GM21529 (cell line): ENCODE measurements around the gene NPHP4.

ENCODE experiments used
- ATAC-seq: cut with Tn5 transposase; IDR thresholded peaks from one replicate; pipeline ENCODE4 v1.9.1; 2021; ENCODE audit not compliant: unreplicated experiment

Gene NPHP4

GRCh38 chr1:5974631-5975030, 17.6 kb downstream of the NPHP4 start:
- ATAC-seq = no peak

- no peak for ATAC-seq
Observed at GRCh38 chr1:5973771-5974170, 18.5 kb downstream of the NPHP4 start.

DNA sequence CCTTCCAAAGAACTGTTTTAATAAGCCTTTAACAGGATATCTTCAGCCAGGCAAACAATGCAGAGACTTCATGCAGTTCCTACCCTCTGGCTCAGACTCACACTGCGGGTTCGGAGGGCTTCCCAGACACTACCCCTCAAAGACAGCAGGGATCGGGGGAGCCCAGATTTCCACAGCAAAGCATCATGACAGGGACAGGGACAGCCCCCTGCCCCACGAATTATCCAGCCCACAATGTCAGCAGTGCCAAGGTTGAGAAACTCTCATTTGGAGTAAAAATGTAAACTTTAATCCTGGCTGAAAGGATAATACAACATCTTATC, 20.1 kb downstream of the NPHP4 start:
- ATAC-seq = no peak

DNA sequence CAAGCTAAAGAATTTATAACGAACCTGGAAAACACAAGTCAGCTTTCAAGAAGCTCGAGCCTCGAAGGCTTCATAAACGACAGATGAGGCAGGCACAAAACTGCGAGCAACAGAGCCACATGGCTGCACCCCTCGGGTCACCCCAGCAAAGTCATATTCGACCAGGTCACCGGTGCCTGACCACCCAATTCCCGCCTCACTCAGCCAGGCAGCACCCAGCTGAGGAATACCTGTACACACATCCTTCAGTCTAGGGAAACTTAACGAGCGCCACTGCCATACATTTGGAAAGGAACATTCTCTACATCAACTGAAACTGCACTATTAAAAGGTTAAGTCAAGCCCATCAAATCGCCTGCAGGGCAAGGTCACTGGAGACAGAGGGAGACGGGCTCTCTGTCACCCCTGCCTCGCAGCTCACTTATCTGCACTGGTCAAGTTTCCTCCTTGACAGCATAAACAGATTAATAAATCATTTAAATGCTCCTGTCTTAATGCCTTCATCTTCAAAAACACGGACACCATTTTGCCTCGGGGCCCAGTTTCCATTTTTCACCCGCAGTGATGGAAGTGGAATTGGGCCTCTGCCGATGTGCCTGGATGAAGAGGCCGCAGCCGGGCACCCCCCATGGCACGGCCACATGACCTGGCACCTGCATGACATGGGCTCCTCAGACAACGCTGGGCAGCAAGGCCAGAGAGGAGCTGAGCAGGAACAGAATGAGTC, 20.6 kb downstream of the NPHP4 start:
- no peak for ATAC-seq

DNA sequence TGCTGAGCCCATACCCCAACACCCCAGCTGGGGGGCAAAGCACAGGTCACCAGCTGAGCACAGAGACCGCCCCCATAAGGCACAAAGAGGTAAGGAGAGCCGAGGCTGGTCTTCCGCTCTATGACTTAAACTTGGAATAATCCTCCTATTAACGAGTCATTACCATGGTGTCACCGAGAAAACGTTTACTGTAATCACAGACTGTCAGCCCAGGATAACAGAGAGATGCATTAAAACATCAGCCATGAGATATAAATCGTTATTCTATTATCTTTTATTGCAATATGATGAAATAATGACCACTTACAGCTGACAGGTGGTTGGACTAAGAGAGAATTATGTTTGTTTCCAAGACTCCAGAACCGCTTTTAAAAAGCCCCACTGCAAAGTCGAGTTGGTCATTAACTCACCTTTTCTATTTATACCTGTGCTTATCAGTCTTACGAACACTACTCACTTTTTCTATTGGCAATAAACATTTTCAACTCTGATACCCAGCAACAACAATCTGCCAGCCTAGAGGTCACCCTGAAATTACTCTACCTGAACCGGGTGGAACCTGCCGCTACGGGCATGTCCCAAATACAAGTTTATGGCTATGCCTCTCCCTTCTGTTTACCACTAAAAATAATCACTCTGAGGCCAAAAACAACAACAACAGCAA, 21.5 kb downstream of the NPHP4 start:
- no peak for ATAC-seq

DNA sequence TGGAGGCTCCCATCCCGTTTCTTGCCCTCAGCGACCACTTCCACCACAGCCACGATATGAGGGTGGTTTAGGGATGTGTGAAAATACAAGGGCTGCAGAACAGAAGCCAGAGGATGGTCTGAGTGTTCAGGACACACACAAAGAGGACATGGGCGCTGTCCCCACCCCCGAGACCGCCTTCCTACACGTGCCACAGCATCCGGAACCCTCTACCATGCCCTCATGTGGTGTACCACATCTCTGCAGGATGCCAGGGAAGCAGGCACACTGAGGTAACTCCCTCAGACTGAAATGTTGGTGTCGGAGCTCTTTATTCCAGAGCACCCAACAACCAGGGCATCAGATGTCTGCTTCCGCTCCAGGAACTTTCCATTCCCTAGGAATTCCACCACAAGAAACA, 23.1 kb downstream of the NPHP4 start:
- no peak for ATAC-seq

DNA sequence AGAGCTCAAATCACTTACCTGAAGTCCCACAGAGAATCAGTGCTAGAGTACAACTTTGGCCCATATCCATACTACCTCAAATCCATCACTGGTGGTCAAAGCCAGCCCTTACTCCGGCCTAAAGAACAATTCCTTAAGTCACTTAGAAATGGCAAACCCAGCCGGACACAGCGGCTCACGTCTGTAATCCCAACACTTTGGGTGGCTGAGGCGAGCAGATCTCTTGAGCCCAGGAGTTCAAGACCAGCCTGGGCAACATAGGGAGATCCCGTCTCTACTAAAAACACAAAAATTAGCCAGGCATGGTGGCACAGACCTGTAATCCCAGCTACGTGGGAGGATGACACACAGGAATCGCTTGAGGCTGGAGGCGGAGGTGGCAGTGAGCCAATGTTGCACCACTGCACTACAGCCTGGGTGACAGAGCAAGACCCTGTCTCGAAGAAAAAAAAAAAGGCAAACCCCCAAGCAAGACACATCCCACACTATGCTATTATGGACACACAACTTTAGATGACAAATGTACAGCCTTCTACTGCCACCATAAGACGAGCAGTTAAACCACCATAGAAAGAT, 24.0 kb downstream of the NPHP4 start:
- ATAC-seq = no peak

GRCh38 chr1:5967351-5968160, 24.7 kb downstream of the NPHP4 start:
- no peak for ATAC-seq

- no peak for ATAC-seq
Observed at GRCh38 chr1:5966543-5967205, 25.6 kb downstream of the NPHP4 start.

GRCh38 chr1:5965586-5966131, 26.6 kb downstream of the NPHP4 start:
- no peak for ATAC-seq

GRCh38 chr1:5962265-5963105, 29.7 kb downstream of the NPHP4 start:
- ATAC-seq = no peak

- no peak for ATAC-seq
Observed at GRCh38 chr1:5961601-5962000, 30.6 kb downstream of the NPHP4 start.

- no peak for ATAC-seq
Observed at GRCh38 chr1:5960336-5960735, 31.9 kb downstream of the NPHP4 start.

- ATAC-seq = no peak
Observed at GRCh38 chr1:5959667-5960230, 32.5 kb downstream of the NPHP4 start.

DNA sequence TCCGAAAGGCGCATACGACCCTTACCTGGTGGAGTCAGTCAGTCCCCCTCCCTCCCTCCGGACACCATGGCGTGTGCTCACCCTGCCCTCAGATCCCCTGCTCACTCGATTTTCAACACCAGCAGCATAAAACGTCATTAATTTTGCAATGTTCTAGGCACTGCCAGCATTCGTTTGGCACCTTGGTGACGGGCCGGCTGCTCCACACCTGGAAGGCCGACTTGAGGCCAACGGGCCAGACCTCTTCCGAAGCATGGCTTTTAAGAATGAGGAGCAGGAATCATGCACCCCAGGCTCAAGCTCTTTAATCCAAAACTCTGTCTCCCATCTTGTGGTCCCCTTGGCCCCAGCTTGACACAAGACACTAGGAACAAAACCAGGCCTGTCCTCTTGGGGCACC, 33.1 kb downstream of the NPHP4 start:
- ATAC-seq = no peak

DNA sequence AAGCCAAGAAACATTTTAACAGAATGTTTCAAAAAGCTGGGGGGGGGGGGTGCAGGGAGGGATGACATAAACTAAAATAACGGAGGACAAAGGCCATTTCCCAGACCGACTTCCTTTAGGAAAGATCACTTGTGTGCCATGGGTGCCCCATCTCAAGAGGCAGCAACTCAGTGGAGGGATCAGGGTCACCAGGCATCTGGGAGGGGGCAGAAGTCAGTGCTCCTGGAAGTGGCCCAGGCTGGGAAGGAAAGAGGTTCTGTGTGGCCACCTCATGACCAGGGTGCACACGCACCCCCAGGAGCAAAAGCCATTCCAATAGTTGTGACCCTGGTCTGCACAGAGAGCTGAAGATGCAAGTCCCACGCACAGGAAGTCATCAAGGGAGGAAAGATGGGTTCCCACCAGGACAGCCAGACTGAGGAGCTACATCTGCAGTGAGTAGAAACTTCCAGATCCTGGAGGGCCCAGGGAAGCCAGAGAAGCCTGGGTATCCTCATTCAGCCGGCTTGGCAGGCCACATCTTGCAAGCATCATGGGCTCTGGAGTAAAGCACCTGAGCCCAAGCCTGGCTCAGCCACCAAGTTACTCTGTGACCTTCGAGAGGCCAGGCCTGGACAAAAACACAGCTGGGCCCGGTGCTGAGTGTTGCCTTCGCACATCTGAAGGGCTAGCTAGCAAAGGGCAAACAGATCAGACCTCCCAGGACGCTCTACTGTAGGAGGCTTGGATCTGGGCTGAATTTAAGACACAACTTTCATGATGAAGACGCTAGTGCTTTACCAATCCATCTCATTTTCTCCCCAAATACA, 36.0 kb downstream of the NPHP4 start:
- ATAC-seq = no peak

- no peak for ATAC-seq
Observed at GRCh38 chr1:5955479-5955977, 36.7 kb downstream of the NPHP4 start.

GRCh38 chr1:5954964-5955363, 37.3 kb downstream of the NPHP4 start:
- ATAC-seq = no peak

DNA sequence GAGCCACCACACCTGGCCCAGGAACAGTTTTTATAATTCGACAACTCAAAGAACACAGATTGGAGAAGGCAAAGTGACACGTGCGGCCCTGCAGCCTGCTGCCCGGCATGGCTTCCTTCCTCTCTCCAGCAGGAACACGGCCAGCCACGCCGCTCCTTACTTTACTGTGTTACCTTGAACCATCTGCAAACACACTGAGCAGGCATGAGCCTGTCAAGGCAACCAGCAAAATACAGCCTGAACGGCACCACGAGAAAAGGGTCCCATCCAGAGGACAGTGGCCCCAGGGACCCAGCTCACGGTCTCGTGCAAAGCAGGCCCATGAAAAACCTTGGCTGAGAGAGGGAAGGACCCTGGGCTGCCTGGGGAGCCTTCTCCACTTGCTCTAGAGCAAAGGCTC, 38.8 kb downstream of the NPHP4 start:
- ATAC-seq = no peak
